HG02943 (cell line): ENCODE measurements around the gene ATP8A1.
A peak's percentile ranks its signal among the peaks of the same experiment; 100 is the strongest.
"Not testable (repeated sequence)": the region's sequence is repeated elsewhere in the genome, so short reads cannot be mapped to it uniquely, and the experiment has no call there.

Source experiments
- ATAC-seq: cut with Tn5 transposase; IDR thresholded peaks from one replicate; pipeline ENCODE4 v1.9.1; 2021; ENCODE audit warnings: mild to moderate bottlenecking, low read depth, moderate library complexity; ENCODE audit not compliant: unreplicated experiment

Gene ATP8A1

DNA sequence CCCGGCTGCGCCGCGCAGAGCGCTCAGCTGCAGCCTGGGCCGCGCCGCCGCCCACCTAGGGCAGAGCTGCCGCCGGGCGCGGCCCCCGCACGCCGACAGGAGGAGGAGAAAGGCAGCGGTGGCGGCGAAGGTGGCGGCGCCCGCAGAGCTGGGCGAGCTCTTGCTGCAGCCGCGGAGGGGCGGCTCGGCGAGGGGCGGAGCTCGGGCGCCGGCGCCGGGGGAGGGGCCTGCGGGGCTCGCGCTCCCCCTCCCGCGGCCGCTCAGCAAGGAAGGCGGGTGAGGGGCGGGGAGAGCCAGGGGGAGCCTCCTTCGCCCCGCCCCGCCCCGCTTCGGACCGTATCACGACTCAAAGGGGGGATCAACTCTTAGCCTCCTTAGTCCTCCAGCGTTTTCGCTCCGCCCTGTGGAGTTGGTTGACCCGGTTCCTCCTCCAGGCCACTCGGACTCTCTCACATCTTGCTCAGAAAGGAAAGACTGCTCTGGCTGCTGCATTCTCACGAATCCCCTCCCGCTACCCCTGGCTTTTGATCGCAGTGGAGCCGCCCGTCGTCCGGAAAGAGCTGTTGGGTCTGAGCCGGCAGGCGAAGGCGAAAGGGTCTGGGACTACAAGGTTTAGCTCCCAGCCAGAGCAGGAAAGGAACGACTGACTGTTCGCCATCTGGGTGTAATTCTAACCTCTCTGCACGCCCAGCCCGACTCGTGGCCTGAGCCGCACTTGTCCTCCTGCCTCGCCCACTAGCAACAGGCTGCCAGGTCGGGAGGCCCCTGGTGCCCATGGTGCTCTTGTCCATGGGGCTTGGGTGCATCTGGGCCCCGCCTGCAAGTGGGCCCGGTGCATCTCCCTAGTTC, at the start of gene ATP8A1:
ATP8A1 (minus strand) TSS at position 162 of the 849 bp plus-strand sequence. CDS start 232 bp downstream, outside the sequence.
- ATAC-seq: peak; percentile 65

DNA sequence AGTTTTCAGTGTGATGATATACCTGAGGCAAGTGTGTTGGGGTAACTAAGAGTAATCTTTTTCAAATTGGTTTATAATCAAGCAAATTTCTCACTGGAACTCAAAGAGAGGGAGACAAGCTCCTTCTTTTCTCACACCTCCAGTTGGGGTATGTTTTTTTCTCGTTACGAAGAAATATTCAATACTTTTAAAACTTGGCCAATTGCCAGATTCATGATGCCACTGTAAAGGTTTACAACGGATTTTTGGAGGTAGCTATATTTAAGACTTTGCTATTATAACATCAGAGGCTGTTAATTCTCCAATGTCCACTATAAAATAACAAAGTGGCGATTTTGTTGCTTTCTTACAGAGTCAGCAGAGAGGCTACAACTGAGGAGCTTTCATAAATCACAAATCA, 49.2 kb upstream of the ATP8A1 start:
- no peak for ATAC-seq

DNA sequence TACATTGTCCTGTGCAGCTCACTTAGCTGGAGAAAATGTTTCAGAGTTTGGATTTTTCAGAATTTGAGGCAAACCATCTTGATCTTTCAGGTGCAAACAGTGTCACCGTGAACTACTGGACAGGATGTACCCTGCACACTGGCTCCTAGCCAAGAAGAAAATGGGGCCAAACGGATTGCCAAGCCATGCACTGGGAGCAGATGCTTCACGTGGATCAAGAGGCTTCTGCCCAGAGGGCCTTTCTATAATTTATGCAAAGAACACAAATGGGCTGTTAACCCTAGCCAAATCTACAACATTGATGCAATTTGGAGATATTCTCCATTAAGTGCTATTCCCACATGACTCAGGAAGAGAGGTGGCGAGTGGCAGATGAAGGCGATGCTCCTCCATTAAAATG, 46.9 kb upstream of the ATP8A1 start:
- no peak for ATAC-seq

DNA sequence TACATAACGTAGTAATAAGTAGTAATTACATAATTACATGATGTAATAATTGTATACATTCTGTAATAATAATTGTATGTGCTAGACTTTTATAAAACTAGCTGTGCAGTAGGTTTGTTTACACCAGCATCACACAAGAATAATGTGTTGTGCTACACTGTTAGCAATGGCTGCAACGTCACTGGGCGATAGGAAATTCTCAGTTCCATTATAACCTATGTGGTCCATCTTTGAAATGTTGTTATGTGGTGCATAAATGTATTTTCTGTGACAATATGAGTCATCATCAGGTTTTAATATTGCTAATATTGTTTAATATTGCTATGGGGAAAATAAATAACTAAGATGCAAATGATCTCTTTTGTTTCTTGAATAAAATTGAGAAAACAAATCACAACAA, 46.0 kb upstream of the ATP8A1 start:
- ATAC-seq: no peak

DNA sequence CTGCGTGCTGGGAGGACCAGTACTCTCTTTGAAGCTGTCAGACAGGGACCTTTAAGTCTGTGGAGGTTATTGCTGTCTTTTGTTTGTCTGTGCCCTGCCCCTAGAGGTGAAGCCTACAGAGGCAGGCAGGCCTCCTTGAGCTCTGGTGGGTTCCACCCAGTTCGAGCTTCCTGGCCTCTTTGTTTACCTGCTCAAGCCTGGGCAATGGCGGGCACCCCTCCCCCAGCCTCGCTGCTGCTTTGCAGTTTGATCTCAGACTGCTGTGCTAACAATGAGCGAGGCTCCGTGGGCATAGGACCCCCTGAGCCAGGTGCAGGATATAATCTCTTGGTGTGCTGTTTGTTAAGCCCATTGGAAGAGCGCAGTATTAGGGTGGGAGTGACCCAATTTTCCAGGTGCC, 44.9 kb upstream of the ATP8A1 start:
- not testable (repeated sequence) for ATAC-seq

DNA sequence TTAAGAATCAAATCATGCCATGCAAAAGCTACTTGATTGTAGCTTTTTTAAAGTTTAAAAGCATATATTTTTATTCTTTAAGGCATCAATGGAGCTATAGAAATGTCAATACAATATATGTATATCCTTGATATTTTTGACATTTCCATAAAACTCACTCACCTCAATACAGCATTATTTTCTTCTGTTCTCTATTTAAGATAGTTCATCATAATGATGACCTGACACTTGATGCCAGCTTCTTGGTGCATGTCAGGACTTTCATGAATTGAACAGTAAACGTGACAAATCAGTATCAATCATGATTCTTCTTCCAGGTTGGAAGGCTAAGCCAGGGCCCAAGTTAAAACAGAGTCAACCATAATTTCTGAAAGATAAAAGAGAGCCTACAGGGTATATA, 33.6 kb upstream of the ATP8A1 start:
- no peak for ATAC-seq

DNA sequence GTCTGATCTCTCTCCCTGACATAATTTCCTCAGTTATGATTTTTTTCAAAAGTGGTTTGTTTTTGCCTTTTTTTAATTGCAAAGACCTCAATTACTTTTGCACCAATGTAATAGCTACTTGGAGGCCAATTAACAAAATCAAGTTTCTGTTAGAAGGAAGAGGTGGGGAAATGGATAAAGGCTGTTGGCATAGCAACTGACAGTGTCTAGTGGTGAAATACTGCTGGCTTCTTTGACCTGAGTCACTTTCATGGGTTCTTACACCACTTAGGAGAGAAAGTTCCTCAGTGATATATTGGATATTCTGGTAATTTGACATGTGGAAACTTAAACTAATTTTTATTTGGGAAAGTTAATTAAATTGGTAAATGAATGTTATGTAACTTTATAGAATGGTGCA, 26.5 kb upstream of the ATP8A1 start:
- no peak for ATAC-seq

DNA sequence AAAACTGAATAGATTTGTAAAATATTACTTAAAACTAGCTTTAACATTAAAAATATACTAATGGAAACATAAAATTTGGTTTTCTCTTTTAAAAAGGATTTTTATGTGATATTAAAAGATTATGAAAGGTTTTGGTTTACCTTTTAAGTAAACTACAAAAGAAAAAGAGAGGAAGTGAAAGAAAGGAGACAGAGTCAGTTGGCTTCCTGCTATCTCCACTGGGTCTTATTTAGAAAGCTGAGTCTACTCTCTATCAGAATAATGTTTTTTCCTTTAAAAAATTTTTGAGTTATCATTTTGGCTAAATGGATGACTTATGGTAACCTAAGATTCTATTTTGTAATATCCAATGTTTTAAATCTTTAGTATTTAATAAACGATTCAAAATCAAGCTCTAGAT, 21.6 kb upstream of the ATP8A1 start:
- ATAC-seq: no peak

DNA sequence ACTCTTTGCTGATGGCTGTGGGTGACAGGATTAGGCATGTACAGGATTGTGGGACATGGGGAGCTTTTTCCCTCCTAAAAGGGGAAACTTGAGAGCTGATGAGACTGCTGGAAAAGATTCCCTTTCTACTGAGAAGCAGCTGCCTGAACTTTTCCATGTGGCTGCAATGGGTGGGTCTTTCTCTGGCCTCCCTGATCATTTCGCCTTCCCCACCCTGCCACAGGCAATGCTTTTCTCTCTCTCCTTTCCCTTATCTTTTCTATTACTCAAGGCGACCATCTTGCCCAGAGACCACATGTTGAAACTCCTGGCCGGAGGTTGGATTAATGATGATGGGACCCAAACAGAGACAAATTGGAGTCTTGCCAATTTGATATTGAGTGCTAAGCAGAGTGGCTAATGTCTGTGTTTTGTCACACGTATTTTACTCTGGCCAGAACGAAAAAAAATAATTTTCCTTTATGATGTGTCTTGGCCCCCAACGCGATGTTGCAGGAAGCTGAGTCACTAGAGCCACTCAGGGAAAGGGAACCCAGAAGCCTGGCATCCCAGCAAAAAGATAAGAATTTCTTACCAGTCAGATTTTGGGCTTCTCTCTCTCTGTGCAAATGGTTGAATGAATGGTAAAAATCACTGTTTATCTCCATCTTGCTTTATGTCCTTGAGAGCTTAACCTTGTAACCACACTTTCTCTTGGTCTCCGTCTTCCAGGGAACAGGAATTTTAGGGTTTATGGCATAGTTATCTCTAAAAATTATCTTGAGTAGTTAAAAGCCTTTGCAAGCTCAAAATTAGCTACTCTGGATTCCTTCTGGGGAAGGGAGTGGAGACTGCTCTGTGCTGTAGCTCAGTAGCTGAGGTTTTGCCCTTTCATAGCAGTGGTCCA, 19.4 kb upstream of the ATP8A1 start:
- ATAC-seq: no peak

DNA sequence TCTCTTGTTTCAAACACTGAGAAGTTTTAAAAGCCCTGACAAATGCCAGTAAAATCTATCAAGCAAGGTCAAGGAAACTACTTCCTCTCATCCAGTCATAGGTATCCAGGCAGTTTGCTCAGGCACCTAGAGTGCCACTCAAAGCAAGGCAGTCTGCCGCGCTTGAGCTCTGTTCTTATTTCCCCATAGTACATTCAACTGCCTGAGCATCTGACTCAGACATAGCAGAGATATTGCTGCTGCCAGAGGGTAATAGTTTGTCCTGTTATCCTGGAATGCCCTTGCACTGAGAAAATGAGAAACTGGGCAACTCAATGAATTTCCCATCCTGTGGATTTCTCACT, 16.1 kb upstream of the ATP8A1 start:
- no peak for ATAC-seq

DNA sequence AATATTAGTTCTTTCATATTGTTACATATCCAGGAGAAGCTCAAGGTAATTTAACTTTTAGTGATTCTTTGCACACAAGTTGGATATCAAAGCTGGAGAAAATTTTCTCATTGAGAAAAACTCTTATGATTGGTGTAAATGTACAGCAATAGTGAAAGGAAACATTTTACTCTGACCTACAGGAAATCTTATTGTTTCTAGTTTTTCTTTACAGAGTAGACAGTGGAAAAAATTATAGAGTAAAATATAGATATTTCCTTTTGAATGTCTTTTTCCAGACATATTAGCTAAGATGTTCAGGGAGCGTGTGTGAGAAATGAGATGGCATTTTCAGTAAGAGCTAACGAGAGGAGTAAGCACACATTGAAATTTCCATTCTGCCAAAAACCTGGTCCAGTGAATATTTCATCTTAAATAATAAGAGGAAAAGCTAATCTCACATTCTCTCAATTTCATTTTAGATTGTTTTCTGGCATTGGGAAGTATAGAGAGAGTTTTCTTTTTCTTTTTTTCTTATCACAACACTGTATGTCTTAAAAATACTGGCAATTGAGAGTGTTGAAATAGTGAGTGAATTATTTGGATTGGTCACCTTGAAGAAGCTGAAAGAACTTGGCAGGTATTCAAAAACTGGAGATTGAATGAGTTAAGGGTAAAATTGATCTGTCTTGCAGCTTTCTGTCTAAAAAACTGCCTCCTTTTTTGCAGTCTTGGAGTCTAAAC, 15.6 kb upstream of the ATP8A1 start:
- no peak for ATAC-seq

DNA sequence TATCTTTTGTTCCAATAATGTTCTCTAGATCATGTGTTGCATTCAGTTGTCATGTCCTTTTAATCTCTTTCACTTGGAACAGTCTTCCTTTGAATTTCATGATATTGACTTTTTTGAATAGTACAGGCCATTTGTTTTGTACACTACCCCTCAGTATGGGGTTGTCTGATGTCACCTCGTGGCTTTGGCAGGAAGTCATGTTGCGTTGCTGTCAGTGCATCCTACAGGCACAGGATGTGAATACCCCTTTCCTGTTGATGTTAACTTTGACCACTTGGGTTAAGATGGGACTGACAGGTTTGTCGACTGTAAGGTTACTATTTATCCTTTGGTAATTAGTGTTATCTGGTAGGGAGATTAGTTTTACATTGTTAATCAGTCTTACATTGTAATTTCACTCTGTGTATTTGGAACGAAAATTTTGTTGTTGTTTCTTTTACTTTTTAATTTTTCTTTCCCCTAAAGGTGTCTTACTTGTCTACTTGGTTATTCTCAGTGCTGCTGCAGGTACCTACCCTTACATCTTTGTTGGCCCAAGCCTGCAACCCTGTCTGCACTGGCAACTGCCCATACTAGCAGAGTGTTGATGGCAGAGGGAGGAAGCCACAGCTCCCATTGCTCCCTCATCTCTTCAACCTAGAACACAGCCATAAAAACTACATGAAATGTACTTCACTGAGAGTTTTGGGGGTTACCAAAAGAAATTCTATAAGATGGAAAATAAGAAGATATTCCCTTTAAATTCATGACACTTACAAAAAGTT, 14.7 kb upstream of the ATP8A1 start:
- no peak for ATAC-seq

DNA sequence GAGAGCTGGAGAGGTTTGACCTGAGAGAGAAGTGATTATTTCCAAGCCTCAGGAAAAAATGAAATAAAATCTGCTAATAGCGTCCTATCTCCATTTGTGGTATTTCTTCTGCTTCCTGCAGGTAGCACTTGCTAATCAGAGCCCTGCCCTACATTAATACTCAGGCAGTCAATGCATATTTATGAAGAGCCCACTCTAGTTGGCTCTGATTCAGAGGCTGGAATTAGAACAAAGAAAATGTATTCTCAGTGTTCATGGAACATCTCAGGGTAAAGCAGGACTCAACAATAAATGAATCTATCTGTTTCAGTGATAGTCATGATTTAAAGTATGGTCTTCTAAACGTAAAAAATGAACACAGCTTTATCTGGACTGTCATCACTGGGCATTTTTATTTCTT, 1.4 kb upstream of the ATP8A1 start:
- ATAC-seq: no peak

DNA sequence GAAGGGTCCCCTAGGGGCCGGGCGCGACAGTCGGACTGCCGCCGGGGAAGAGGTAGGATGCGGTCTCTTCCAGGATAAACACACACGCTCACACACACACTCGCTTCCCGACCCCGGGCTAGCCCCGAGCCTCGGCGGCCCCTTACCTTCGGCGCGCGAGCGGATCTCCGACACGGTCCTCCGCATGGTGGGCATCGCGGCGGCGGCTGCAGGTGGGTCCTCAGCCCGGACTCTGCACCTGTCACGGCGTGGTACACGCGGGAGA, 294 bp downstream of the ATP8A1 start:
- ATAC-seq: no peak

DNA sequence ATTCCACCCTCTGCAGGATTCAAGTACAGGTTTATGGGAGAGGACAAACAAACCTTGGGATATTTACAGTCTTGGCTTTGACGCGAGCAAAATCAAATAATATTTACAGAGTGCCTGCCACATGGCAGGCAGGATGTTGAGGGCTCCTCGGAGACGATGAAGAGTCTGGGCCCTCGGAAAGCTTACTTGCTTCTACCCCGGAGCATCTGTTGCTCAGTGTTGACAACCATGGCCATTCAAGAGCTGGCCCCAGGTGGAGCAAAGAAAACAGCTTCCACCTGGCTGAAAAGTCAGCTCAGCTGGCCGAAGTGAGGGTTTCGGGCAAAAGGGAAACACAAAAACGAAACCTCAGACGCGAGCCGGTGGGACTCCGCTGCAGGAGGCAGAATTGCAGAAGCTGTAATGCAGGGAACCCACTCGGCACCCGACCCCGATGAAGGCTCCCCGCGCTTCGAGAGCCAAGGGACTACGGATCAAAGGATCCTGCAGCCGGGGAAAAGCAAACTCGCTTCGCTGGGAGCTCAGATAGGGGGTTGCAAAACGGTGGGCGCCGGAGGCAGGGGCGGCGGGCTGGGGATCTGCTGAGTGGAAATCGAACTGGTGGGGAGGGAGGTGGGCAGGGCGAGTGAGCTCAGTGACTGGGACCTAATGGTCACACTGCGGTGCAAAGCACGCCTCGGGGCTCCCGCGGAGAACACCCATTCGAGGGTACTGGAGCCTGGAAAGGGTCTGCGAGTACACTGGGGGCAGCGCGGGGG, 805 bp downstream of the ATP8A1 start:
- peak; percentile 29 for ATAC-seq

DNA sequence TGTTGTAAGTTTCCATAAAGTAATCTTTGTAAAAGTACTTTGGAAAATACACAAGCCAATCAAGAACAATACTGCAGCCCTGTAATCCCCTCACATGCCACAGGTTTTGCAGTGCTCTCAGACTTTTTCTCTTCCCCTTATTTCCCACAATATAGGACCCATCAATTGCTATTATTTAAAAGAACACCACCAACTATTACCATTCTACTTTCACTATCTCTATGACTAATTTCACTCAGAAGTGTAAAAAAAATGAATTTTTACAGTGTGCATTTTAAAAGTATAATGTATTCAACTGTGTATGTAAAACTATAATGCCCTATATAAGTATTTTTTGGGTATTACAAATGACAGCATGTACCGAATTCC, 1.7 kb downstream of the ATP8A1 start:
- no peak for ATAC-seq

DNA sequence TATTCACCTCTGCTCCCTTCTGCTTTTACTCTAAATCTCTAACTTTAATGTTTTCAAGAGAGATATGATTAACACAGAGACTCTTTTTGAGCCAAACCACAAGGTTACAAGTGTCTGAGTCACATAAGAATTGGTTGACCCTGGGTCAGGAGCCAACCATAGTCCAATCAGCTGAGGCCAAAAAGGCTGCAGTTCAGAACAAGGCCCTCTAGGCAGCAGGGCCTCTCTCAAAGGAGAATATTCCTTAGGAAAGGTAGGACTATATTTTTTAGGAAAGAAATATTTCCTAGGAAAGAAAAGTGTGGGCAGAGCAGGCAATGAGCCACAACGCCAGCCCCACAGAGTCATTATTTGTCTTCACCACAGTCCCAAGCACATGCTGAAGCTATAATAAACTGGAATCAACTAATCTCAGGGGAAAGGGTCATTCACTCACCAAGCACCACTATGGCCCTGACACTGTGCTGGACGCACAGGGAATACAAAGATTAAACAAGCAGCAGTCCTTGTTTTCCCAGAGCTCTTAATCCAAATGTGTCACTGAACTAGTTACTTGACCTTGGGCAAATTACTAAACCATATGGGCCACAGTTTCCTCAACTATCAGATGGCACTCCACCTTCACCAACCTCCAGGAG, 2.2 kb downstream of the ATP8A1 start:
- ATAC-seq: no peak

DNA sequence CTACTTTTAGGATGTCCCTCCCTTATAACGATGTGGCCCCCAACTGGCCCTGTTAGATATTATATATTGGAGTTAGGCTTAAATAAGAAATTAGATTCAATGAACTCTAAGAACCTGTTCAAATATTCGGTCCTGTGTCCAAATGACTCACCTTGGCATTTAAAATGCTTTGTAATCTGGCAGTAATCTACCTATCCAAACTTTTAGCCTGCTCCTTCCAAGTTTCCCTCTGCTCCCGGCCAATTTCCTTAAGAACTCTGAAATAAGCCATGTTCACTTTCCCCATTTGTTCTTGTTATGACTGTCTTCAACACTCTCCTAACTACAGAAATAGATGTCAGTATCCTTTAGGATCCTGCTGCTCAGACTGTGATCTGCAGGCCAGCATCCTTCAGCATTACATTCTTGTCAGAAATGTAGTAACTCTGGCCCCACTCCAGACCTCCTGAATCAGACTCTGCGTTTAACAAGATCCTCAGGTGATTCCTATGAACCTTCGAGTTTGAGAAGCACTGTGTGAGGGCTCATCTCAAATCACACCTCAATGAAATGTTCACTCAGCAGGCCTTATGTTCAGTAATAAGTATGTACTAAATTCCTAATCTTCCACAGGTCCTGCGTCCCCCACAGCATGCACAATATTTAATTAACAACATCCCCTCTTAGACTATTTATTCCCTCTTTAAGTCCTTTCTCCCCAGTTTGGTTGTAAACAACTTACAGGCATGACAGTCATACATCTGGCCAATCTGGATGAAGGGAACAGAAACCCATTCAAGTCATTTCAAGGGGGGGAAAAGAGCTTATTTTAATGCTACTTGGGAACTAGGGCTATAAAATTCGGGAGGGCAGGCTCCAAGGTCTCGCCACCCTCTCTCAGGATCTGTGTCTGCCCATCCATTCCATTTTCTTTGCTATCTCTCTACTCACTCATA, 3.0 kb downstream of the ATP8A1 start:
- ATAC-seq: no peak
